ENCODE data around the gene POMC.

The POMC gene

DNA sequence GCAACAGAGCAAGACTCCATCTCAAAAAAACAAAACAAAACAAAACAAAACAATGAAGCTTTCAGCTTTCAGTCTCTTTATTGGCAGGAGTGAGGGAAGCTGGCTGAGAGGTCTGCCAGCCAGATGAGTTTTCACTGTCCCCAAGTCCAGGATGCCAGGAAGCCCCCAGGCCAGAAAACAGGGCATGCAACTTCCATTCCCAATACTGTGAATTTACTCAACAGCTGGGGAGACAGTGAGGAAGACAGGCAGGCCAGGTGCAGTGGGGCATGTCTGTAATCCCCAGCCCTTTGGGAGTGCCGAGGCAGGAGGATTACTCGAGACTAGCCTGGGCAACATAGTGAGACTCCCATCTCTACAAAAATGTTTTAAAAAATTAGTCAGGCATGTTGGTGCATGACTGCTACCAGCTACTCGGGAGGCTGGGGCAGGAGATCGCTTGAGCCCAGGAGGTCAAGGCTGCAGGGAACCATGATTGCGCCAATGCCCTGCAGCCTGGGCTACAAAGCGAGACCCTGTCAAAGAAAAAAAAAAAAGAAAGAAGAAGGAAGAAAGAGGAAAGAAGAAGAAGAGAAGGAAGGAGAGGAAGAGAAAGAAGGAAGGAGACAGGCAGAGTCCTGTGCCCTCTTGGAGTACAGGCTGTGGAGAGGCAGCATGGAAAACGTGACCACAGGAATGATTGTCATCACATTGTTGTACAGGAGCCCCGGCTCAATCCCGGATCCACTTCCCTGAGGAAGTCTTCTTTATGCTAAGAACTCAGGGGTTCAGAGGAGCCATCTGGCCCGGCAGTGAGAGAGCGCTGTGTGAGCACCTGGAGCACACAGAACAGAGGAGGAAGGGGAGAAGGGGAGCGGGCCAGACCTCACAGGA lies 29.2 kb upstream of the POMC start:
- TF ChIP-seq, protein P1, sequence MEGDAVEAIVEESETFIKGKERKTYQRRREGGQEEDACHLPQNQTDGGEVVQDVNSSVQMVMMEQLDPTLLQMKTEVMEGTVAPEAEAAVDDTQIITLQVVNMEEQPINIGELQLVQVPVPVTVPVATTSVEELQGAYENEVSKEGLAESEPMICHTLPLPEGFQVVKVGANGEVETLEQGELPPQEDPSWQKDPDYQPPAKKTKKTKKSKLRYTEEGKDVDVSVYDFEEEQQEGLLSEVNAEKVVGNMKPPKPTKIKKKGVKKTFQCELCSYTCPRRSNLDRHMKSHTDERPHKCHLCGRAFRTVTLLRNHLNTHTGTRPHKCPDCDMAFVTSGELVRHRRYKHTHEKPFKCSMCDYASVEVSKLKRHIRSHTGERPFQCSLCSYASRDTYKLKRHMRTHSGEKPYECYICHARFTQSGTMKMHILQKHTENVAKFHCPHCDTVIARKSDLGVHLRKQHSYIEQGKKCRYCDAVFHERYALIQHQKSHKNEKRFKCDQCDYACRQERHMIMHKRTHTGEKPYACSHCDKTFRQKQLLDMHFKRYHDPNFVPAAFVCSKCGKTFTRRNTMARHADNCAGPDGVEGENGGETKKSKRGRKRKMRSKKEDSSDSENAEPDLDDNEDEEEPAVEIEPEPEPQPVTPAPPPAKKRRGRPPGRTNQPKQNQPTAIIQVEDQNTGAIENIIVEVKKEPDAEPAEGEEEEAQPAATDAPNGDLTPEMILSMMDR (IDR thresholded peaks at IDR 0.05; ENCODE audit: insufficient read depth, low read depth, low read length, missing control alignments), result no peak
- DNase-seq (ENCODE audit: low read depth), result no peak
- H3K4me3 ChIP-seq (ENCODE audit: low read depth, low read length), result no peak overlapping the region

DNA sequence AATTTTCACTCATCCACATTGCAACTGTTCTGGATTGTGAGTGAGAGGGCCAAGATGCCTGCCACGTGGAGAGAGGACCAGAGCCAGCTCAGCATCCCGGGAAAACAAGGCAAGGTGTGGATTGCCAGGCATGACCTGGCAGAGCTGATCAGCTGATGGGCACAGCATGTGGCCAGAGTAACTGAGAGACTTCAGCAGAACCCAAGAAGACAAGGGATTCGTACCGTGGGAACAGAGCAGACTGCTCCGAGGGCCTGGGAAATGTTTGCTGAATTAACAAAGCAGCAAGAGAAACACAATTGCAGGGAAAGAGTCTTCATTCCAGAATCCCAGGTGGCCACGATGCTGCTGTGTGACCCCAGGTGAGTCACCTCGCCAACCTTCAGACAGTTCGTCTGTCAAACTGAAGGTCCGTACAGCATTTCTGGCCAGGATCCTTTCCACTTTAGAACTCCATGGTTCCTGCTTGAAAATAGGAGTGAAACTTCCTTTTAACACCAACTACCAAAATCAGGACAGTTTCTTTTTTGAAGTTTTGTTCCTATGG lies 26.3 kb upstream of the POMC start:
- TF ChIP-seq, protein P1 (IDR thresholded peaks at IDR 0.05; ENCODE audit: insufficient read depth, low read depth, low read length, missing control alignments), result no peak
- DNase-seq (ENCODE audit: low read depth), result no peak
- no peak overlapping the region for H3K4me3 ChIP-seq (ENCODE audit: low read depth, low read length)

DNA sequence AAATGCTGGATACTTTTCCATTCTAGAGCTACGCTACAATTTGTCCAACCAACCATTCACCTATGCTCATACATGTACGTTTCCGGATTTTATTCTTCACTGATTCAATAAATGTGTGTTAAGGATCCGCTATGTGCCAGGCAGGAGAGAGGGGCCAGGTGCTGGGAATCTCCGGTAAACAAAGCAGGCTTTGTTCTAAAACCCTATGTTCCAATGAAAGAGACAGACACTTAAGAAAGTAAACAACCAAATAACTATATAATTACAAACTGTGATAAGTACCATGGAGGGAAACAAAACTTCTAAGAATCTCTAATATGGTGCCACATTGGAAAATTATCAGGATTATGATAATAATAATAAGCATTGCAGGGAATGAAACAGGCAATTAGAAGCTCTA lies 22.2 kb upstream of the POMC start:
- no peak overlapping the region for H3K4me3 ChIP-seq (ENCODE audit: low read depth, low read length)
- no peak for DNase-seq (ENCODE audit: low read depth)
- TF ChIP-seq, protein P1 (IDR thresholded peaks at IDR 0.05; ENCODE audit: insufficient read depth, low read depth, low read length, missing control alignments), result no peak

DNA sequence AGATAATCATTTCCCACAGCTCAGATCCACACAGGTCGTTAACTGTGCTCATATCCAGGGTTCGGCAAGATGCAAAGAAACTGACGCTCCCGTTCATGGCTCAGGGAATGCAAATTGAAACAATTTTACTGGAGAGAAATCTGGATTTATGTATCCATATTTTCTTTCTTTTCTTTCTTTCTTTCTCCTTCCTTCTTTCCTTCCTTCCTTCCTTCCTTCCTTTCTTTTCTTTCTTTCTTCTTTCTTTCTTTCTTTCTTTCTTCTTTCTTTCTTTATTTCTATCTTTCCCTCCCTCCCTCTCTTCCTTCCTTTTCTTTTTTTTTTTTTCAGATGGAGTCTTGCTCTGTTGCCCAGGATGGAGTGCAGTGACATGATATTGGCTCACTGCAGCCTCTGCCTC lies 20.0 kb upstream of the POMC start:
- no peak overlapping the region for H3K4me3 ChIP-seq (ENCODE audit: low read depth, low read length)
- DNase-seq (ENCODE audit: low read depth), result no peak
- TF ChIP-seq, protein P1 (IDR thresholded peaks at IDR 0.05; ENCODE audit: insufficient read depth, low read depth, low read length, missing control alignments), result no peak

DNA sequence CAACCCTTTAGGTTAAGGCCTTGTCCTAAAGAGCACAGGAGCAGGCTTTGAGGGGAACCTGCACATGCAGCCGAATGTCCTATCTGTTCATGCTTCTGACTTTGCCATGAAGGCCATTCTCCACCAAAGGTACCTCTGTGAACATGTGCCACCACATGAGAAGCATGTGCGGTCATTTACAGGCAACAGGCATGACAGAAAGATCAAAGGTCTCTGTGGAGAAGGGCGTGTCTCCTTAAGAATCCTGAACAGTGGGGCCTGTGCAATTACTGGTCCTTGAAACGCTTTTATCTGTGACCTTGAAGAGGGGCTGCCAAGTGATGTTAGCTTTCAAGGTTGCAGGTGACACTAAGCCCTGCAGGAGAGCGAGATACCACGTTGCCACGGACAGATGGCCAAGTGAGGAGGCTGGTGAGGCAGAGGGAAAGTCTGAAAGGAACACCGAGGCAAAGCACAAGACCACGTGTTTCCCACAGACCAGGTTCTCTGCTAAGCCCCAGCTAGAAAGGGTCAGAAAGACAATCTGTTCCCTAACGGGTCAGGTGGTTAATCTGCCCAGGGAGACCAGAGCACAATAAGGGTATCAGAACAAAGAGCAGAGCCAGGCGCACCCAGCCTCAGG lies 19.5 kb upstream of the POMC start:
- H3K4me3 ChIP-seq (ENCODE audit: low read depth, low read length), result no peak overlapping the region
- TF ChIP-seq, protein P1 (IDR thresholded peaks at IDR 0.05; ENCODE audit: insufficient read depth, low read depth, low read length, missing control alignments), result no peak
- no peak for DNase-seq (ENCODE audit: low read depth)

DNA sequence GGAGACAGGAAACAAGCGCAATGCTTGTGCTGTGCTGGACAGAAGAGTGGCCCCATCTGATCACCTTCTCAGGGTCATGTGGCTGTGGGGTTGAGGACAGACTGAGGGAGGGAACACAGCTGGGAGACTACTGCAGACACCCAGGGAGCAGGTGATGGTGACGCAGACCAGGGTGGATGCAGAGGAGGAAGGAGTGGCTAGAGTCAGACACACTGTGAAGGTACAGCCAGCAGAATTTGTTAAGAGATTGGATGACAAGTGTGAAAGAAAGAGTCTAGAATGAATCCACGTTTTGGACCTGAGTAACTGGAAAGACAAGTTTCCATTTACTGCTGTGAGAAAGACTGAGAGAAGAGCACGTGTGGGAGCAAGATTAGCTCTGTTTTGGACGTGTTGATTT lies 15.9 kb upstream of the POMC start:
- no peak for DNase-seq (ENCODE audit: low read depth)
- TF ChIP-seq, protein P1 (IDR thresholded peaks at IDR 0.05; ENCODE audit: insufficient read depth, low read depth, low read length, missing control alignments), result no peak
- no peak overlapping the region for H3K4me3 ChIP-seq (ENCODE audit: low read depth, low read length)
